Gastrocnemius medialis (tissue), 4 donors: ENCODE data around the gene ASIC2.

ENCODE experiments used
- CTCF ChIP-seq, 5 experiments: fragments of 450-650 bp in 3 of 5; fragments of 200-600 bp in 2 of 5; sonication (generic) in 2 of 5; IDR thresholded peaks in 4 of 5; conservative IDR thresholded peaks in 1 of 5; 1 replicate in 4 of 5; 2 replicates in 1 of 5; pipeline ENCODE4 v1.5.1; 2016 to 2019; ENCODE audit warnings: antibody characterized with exemption in 5 of 5, mild to moderate bottlenecking in 3 of 5, moderate library complexity in 3 of 5
- POLR2A ChIP-seq, 2 donors: fragments of 450-650 bp; IDR thresholded peaks; one replicate each; pipeline ENCODE4 v1.6.1; 2017; ENCODE audit warnings: antibody characterized with exemption in 2 of 2, mild to moderate bottlenecking in 2 of 2, moderate library complexity in 2 of 2

GRCh38 chr17:33294994-33295393 is 1.9 kb upstream of the ASIC2 start:
- no peak for TF ChIP-seq CTCF (IDR thresholded peaks at IDR 0.05 in 4 of 5, conservative IDR thresholded peaks at IDR 0.05 in 1 of 5)
- no peak for TF ChIP-seq POLR2A (IDR thresholded peaks at IDR 0.05)
